Chondrocyte (in vitro differentiated cells): ENCODE data around the gene DLGAP3. TPM values are rescaled to one million over a fixed set of nuclear protein-coding genes. Genes with fewer than 3 reads are reported as not detected.

ENCODE experiments used
- DNase-seq: peaks from one replicate; pipeline ENCODE4 v3.0.0; 2021; ENCODE audit warnings: mixed read lengths, low spot score
- H3K27ac Mint-ChIP-seq: one replicate; pipeline ENCODE4 v1.8.0; 2021; ENCODE audit warnings: mild to moderate bottlenecking, moderate library complexity, mixed read lengths; ENCODE audit not compliant: unreplicated experiment
- H3K27me3 Mint-ChIP-seq: 2 replicates; pipeline ENCODE4 v1.8.0; 2021; ENCODE audit warnings: low read depth, mixed read lengths
- H3K36me3 Mint-ChIP-seq: 2 replicates; pipeline ENCODE4 v1.8.0; 2021; ENCODE audit warnings: low read depth, mixed read lengths
- H3K4me1 Mint-ChIP-seq: 2 replicates; pipeline ENCODE4 v1.8.0; 2021; ENCODE audit warnings: low read depth, mild to moderate bottlenecking, mixed read lengths
- H3K4me3 Mint-ChIP-seq: one replicate; pipeline ENCODE4 v1.8.0; 2021; ENCODE audit warnings: mild to moderate bottlenecking, moderate library complexity, mixed read lengths; ENCODE audit not compliant: unreplicated experiment
- H3K9me3 Mint-ChIP-seq: 2 replicates; pipeline ENCODE4 v1.8.0; 2021; ENCODE audit warnings: low read depth, mixed read lengths
- total RNA-seq: library from RNA; stranded (reverse); gene quantifications from 3 replicates; pipeline ENCODE4 v1.2.1, GENCODE V29; 2021
- TF ChIP-seq, protein P1 (sequence below): fragments of 200-600 bp; sonication (generic); IDR thresholded peaks from 2 replicates; pipeline ENCODE4 v1.5.0; 2021; ENCODE audit warnings: antibody characterized with exemption, mild to moderate bottlenecking, moderate library complexity

The DLGAP3 gene
- total RNA-seq, 1 donor from 2014 or later, result 0.22 TPM

DNA sequence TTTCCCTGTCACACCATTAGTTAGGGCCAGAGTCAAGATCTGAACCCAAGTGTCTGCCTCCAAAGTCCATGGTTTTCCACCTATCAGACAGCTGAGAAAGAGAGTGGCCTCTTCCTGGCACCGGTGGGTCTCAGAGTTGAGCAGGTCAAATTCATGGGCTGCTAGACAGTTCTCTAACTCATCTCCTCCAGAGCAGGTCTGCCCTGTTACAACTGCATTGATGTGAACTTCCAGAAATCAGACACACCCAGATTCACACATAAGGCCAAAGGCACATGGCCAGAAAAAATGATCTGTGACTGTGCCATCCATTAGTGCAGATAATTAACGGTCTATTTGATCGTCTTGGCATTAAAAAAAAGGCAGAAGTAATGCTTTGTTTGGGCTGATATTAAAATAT lies 87.4 kb downstream of the DLGAP3 start:
- Mint-ChIP-seq H3K27me3 (no peaks in the 10 kb centered on the region), H3K4me1 (peaks cover 19% of the 10 kb centered on the region), H3K4me3 (no peak overlapping the region), H3K9me3 (no peaks in the 10 kb centered on the region), H3K36me3 (peaks cover 2% of the 10 kb centered on the region), H3K27ac (no peak overlapping the region)
- no peak for DNase-seq
- TF ChIP-seq, protein P1, sequence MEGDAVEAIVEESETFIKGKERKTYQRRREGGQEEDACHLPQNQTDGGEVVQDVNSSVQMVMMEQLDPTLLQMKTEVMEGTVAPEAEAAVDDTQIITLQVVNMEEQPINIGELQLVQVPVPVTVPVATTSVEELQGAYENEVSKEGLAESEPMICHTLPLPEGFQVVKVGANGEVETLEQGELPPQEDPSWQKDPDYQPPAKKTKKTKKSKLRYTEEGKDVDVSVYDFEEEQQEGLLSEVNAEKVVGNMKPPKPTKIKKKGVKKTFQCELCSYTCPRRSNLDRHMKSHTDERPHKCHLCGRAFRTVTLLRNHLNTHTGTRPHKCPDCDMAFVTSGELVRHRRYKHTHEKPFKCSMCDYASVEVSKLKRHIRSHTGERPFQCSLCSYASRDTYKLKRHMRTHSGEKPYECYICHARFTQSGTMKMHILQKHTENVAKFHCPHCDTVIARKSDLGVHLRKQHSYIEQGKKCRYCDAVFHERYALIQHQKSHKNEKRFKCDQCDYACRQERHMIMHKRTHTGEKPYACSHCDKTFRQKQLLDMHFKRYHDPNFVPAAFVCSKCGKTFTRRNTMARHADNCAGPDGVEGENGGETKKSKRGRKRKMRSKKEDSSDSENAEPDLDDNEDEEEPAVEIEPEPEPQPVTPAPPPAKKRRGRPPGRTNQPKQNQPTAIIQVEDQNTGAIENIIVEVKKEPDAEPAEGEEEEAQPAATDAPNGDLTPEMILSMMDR, result no peak

DNA sequence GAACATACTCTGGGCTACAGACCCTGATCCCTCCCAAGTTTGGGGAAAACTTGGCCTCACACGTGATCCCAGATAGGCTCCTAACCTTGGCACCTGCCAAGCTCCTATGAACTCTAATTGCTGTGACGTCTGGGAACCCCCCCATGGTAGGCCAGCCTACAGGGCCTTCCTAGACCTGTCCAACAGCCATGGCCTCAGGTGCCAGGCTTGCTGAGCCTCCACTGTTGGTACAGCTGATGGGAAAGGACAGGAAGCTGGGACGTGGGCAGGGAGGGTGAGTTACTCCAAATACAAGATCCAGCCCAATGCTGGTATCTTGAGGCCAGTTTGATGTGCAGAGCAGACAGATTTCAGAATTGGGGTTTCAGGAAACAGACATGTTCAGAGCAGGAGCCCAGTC lies 89.0 kb downstream of the DLGAP3 start:
- no peak for DNase-seq
- Mint-ChIP-seq H3K27ac (no peak overlapping the region), H3K36me3 (peaks cover 2% of the 10 kb centered on the region)

DNA sequence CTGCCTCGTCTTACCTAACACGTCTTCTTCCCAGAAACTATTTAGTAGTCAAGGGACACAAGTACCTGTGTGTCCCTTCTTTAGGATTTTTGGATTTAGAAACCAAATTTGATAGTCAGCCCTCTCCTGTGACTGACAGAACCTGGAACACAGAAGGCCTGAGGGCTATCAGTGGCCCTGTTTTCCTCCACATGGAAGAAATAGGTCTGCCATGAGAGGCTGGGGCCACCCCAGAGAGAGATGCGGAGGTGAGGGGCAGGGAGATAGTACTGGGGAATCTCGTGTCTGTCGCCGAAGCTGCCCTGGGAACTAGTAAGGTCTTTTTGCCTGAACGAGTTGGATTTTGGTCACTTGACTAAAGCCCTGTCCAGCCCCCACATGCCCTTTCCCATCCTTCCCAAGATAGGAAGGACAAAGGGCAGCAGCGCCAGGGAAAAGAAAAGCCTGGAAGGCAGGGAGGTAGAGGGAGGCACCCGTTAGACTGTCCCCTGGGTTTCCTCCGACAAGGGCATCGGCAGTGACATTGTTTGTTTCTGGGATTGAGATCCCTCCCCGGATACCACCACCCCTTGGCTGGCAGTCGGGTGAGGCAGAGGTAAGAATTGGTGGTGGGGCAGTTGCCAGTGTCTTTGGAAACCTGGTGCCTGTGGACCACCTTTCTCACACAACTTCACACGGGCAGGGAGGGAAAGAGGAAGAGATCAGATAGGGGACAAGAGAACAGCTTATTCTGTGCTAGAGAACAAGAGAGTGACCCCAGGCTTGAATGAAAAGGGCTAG lies 89.7 kb downstream of the DLGAP3 start:
- H3K27me3 Mint-ChIP-seq, result no peaks in the 10 kb centered on the region
- TF ChIP-seq, protein P1, result no peak
- DNase-seq, result no peak
- no peak overlapping the region for H3K27ac Mint-ChIP-seq
- H3K4me1 Mint-ChIP-seq, result peaks cover 40% of the 10 kb centered on the region
- H3K4me3 Mint-ChIP-seq, result no peak overlapping the region
- peaks cover 2% of the 10 kb centered on the region for H3K36me3 Mint-ChIP-seq
- H3K9me3 Mint-ChIP-seq, result no peaks in the 10 kb centered on the region

More for the DNA sequence above, 89.0 kb downstream of the DLGAP3 start:
- H3K4me3 Mint-ChIP-seq, result no peak overlapping the region
- TF ChIP-seq, protein P1, result no peak
- peaks cover 35% of the 10 kb centered on the region for H3K4me1 Mint-ChIP-seq
- H3K9me3 Mint-ChIP-seq, result no peaks in the 10 kb centered on the region
- no peaks in the 10 kb centered on the region for H3K27me3 Mint-ChIP-seq

DNA sequence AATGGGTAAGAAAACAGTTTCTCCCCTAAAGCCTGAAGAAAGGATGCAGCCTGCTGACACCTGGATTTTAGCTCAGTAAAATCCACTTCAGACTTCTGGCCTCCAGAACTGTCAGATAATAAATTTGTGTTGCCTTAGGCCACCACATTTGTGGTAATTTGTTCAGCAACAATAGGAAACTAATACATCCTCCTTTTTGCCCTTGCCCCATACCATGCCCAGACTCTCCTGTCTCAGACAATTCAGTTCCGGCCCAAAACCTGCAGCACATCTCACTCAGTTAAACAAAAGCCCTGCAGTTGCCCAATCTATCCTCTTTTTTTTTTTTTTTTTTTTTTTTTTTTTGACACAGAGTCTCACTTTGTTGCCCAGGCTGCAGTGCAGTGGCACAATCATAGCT lies 95.7 kb downstream of the DLGAP3 start:
- DNase-seq, result no peak
- no peaks in the 10 kb centered on the region for H3K36me3 Mint-ChIP-seq
- H3K4me3 Mint-ChIP-seq, result no peak overlapping the region
- no peaks in the 10 kb centered on the region for H3K9me3 Mint-ChIP-seq
- H3K27ac Mint-ChIP-seq, result no peak overlapping the region
- H3K27me3 Mint-ChIP-seq, result no peaks in the 10 kb centered on the region
- TF ChIP-seq, protein P1, result no peak
- peaks cover 39% of the 10 kb centered on the region for H3K4me1 Mint-ChIP-seq

DNA sequence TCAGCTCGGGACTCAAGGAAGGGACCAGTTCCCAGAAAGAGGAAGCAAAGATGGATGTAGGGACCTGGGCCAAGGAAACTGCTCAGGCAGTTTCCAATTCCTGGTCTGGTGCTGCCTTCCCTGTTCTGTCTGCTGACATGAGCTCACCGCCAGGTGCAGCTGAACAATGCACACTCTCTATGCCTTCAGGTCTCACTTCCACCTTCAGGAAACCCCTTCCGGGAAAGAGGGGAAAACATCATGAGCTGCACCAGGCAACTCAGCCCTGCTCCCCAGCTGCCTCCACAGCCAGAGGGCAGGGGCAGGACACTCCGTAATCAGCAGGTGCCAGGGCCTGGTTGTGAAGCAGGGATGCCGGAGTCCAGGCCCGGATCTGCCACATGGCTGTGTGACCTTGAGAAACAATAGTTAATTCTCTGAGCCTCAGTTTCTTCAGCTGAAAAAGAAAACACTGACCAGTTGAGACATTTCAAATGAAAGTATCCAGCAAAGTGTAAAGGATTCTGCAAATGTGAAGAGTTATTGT lies 97.7 kb downstream of the DLGAP3 start:
- no peak overlapping the region for H3K27ac Mint-ChIP-seq
- no peaks in the 10 kb centered on the region for H3K9me3 Mint-ChIP-seq
- no peak overlapping the region for H3K4me3 Mint-ChIP-seq
- peaks cover 31% of the 10 kb centered on the region for H3K4me1 Mint-ChIP-seq
- no peaks in the 10 kb centered on the region for H3K27me3 Mint-ChIP-seq
- no peaks in the 10 kb centered on the region for H3K36me3 Mint-ChIP-seq
- no peak for DNase-seq
- TF ChIP-seq, protein P1, result no peak
